ENCODE measurements around the gene MYH11.
"Not testable (repeated sequence)": the region's sequence is repeated elsewhere in the genome, so short reads cannot be mapped to it uniquely, and the experiment has no call there.

The MYH11 gene

GRCh38 chr16:15808071-15808470, 48.8 kb downstream of the MYH11 start:
- DNase-seq, result no peak

GRCh38 chr16:15807603-15808009, 49.2 kb downstream of the MYH11 start:
- DNase-seq, result no peak

DNA sequence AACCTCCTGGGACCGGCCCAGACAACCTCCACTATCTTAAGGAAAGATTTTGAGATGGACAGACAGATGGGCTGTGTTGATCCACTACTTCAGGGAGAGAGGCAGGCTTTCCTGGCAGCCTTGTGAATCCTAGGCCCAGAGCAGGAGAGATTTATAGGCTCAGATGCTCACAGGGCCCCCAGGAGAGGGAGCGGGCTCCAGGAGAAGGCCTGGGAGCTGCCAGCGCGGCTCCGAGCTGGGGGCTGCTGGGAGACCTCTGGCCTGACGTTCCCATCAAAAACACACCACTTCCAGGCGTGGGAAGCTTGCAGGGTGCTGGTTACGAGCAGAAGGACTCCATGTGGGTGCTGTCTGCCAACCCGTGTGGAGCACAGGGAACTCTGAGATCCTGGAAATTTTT, 53.2 kb downstream of the MYH11 start:
- DNase-seq, result no peak

GRCh38 chr16:15799851-15800495, 56.9 kb downstream of the MYH11 start:
- DNase-seq, result no peak

- DNase-seq, result no peak
Measured at GRCh38 chr16:15798671-15799070, 58.2 kb downstream of the MYH11 start.

- no peak for DNase-seq
Measured at GRCh38 chr16:15796885-15797284, 59.9 kb downstream of the MYH11 start.

- DNase-seq, result no peak
Measured at GRCh38 chr16:15795615-15796014, 61.2 kb downstream of the MYH11 start.

DNA sequence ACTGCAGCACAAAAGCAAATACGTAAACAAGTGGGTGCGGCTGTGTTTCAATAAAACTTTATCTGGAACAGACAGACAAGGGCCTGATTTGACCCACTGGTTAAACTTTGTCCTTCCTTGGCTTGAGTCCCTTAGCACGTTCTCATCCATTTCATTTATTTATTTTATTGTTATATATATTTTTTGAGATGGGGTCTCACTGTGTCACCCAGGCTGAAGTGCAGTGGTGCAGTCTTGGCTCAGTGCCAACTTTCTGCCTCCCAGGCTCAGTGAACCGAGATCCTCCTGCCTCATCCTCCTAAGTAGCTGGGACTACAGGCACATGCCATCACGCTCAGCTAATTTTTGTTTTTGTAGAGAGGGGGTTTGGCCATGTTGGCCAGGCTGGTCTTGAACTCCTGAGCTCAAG, 64.3 kb downstream of the MYH11 start:
- DNase-seq, result no peak

DNA sequence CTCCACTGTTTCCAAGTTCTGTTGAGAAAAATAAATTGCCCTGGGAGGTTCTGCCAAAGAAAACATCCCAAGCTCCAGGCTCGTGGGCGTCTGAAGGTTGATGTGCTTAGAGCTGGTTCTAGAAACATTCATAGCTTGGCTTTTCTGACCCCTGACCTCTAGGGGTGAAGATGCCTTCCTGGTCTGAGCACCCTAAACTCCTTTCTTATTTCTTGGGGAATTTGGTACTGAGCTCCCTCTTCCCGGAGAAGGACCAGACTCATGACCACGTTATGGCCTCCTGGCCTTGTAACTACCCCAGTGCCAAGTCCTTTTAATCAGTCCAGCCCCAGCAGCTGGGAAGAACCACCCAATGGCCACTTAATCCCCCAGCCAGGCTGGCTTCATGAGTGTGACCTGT, 66.4 kb downstream of the MYH11 start:
- DNase-seq, result no peak

- DNase-seq, result not testable (repeated sequence)
Measured at GRCh38 chr16:15789816-15790215, 67.0 kb downstream of the MYH11 start.

DNA sequence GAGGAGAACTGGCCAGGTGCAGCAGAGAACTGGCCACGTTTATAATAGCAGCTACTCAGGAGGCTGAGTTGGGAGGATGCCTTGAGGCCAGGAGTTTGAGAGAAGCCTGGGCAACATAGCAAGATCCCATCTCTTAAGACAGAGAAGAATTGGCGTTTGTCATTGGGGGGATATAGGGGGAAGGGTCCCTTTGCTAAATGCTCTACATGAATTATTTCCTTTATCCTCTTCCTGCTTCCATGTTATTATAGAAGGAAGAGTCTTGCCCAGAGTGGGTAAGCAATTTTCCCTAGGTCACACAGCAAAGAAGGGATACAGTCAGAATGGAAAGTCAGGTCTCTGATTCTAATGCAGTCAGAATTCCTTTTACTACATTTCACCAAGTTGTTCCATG, 68.0 kb downstream of the MYH11 start:
- DNase-seq, result no peak

GRCh38 chr16:15786501-15786900, 70.3 kb downstream of the MYH11 start:
- no peak for DNase-seq

GRCh38 chr16:15785386-15786059, 71.3 kb downstream of the MYH11 start:
- no peak for DNase-seq

DNA sequence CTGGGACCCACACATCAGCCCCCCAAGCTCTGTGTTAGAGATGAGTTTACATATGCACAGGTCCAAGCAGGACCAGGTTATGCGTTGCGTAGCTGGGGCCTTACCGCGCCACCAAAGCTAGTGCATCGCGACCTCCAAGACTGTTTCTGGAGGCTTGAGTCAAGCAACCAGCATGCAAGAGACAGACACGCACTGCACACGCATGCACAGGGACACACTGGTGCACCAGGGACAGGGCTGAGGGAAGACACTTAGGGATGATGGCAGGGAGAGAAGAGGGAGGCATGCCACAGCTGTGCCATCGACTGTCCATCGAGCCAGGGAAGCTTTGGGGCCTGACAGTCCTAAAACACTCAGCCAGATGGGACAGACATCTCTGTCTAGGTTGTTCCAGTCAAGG, 72.8 kb downstream of the MYH11 start:
- no peak for DNase-seq

- DNase-seq, result no peak
Measured at GRCh38 chr16:15782573-15783365, 74.1 kb downstream of the MYH11 start.

DNA sequence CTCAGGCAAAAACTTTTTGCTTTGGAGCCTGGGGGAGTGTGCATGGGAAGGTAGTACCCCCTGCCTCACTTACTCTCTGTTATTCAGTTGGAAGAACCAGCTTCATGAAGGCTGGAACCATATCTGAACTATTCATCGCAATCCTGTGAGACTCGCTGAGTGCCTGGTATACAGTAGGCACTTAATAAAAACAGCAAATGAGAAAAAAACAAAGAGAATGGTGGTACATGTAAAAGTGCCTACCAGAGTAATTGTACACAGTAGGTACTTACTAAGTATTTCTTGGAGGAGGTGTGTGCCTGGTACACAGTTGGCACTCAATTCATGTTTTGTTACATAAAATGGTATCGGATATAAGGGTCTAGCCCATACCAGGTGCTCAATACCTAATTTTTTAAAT, 75.2 kb downstream of the MYH11 start:
- no peak for DNase-seq

GRCh38 chr16:15780805-15781204, 76.0 kb downstream of the MYH11 start:
- DNase-seq, result no peak

DNA sequence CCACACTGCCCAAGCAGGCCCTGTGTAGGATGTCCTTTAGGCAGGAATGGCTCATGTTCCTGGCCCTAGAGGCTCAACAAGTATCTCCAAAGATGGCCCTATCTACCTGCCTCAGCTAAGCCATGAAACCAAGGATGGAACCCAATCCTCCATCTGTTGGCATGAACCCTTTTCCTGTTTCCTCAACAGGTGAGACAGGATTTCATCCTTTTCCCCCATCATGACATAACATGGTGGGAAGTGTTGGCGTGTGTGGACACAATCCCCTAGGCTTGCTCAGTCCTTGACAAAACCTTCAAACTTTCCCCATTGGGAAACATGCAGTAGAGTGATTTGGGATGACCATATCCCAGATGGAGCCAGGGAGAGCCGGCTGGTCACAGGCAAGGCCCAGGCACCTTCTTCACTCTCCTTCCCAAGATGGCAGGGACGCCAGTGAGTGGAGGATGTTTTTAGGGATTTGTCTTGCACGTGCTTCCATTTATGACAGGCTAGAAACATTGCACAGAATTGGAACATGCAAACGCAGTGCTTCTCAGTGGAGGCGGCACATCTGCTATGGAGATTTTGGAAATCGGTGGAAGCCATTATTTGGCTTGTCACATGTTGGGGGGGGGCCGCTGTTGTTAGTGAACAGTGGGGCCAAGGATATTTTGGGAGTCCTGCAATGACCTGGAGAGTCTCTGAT, 77.0 kb downstream of the MYH11 start:
- no peak for DNase-seq

- no peak for DNase-seq
Measured at GRCh38 chr16:15778999-15779614, 77.7 kb downstream of the MYH11 start.

DNA sequence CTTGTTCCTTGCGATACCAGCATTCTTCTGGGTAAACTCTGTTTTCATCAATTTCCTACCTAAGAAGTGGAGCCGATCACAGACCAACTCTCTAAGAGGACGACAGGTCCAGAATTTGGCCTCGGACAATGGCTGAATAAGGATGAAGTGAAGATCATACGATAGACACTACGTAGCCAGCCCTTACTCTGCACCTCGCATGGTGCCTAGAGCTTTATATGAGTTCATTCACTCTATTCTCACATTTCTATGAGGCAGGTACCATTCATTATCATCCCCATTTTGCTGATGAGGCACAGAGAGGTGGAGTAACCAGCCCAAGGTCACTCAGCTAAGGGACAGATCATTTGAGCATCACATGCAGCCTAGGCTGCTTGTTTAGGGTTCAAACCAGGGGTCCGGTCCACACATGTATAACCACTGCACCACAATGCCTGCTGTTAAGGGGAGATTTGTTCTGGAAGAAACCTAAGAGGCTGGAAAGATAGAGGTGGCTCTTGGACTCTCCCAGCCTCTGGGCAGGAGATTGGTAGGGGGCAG, 78.6 kb downstream of the MYH11 start:
- no peak for DNase-seq

GRCh38 chr16:15777533-15778203, 79.2 kb downstream of the MYH11 start:
- DNase-seq, result no peak

GRCh38 chr16:15776572-15776971, 80.3 kb downstream of the MYH11 start:
- no peak for DNase-seq
